Endothelial cell of umbilical vein (primary cell): Measurements from ENCODE around the gene CELA3A. TPM values are rescaled to one million over a fixed set of nuclear protein-coding genes. Genes with fewer than 3 reads are reported as not detected.
A peak's percentile ranks its signal among the peaks of the same experiment; 100 is the strongest.
"Not testable (repeated sequence)": the region's sequence is repeated elsewhere in the genome, so short reads cannot be mapped to it uniquely, and the experiment has no call there.

Experiments
- BruUV-seq: library from RNA; stranded (reverse); fragments of 400-500 nt; replicated peaks from 2 replicates; lab custom pipeline; 2021; lab: Mats Ljungman, UMichigan
- CTCF ChIA-PET: fragments of 300-600, 350-600 bp; sonication (Branson Sonifier 250); formaldehyde crosslinking; loops from one replicate; lab custom pipeline; 2021; ENCODE audit warnings: antibody characterized with exemption, inconsistent platforms; lab: Charles Lee
- POLR2A ChIA-PET: fragments of 300-600, 350-600 bp; sonication (Branson Sonifier 250); formaldehyde crosslinking; loops from one replicate; lab custom pipeline; 2021; ENCODE audit warnings: antibody characterized with exemption, inconsistent platforms; lab: Charles Lee
- DNase-seq: peaks from one replicate; pipeline ENCODE4 v3.0.0-alpha.2; 2011; ENCODE audit warnings: low read depth, low spot score
- FAIRE-seq: peaks from 2 replicates; lab custom pipeline; 2011; peaks lifted over from hg19 to GRCh38; lab: Jason Lieb, UNC
- H2AFZ ChIP-seq: 2 replicates; pipeline ENCODE4 v1.6.0; 2012; ENCODE audit warnings: low read depth, low read length, control low read depth, inconsistent platforms
- H3K27ac ChIP-seq: 2 replicates; pipeline ENCODE4 v1.5.1; 2011; ENCODE audit warnings: low read depth, mild to moderate bottlenecking, control low read depth, low read length, moderate library complexity; ENCODE audit not compliant: insufficient read depth
- H3K27me3 ChIP-seq, 2 experiments: 2 replicates each; pipeline versions ENCODE4 v1.6.0 to v1.6.1; 2011; ENCODE audit warnings: low read length in 2 of 2, mixed read lengths in 1 of 2; ENCODE audit not compliant: control insufficient read depth in 2 of 2, insufficient read depth in 2 of 2
- H3K36me3 ChIP-seq, 2 experiments: 2 replicates in 1 of 2; 3 replicates in 1 of 2; pipeline ENCODE4 v1.5.1; 2011; ENCODE audit warnings: low read length in 2 of 2, mild to moderate bottlenecking in 1 of 2, moderate library complexity in 1 of 2; ENCODE audit not compliant: control insufficient read depth in 2 of 2, insufficient read depth in 2 of 2; ENCODE audit errors: extremely low read depth in 1 of 2
- H3K4me1 ChIP-seq: 3 replicates; pipeline ENCODE4 v1.5.1; 2011; ENCODE audit warnings: mild to moderate bottlenecking, low read length; ENCODE audit not compliant: control insufficient read depth, insufficient read depth; ENCODE audit errors: extremely low read depth
- H3K4me2 ChIP-seq: 2 replicates; pipeline ENCODE4 v1.6.1; 2011; ENCODE audit warnings: low read length, control low read depth, mixed read lengths; ENCODE audit not compliant: insufficient read depth
- H3K4me3 ChIP-seq, 3 experiments: fragments of 200-600 bp in 1 of 3; sonication (generic), shearing (Covaris generic) in 1 of 3; replicated peaks in 1 of 3; 2 replicates each; pipeline ENCODE4 v1.5.1; 2011 to 2016; ENCODE audit warnings: control low read depth in 3 of 3, low read length in 3 of 3, mild to moderate bottlenecking in 2 of 3, inconsistent platforms in 1 of 3, low read depth in 1 of 3, moderate library complexity in 1 of 3; ENCODE audit not compliant: insufficient read depth in 1 of 3
- H3K79me2 ChIP-seq: 2 replicates; pipeline ENCODE4 v1.6.0; 2012; ENCODE audit warnings: low read length, inconsistent platforms; ENCODE audit not compliant: control insufficient read depth, insufficient read depth
- H3K9ac ChIP-seq: replicated peaks from 2 replicates; pipeline ENCODE3; 2011; ENCODE audit warnings: low read length, control low read depth; ENCODE audit not compliant: insufficient read depth; ENCODE audit errors: extremely low read depth
- H3K9me1 ChIP-seq: replicated peaks from 3 replicates; pipeline ENCODE4 v1.6.0; 2011; ENCODE audit warnings: mild to moderate bottlenecking, low read length; ENCODE audit not compliant: control insufficient read depth, insufficient read depth; ENCODE audit errors: extremely low read depth
- H3K9me3 ChIP-seq: replicated peaks from 2 replicates; pipeline ENCODE4 v1.5.1; 2012; ENCODE audit warnings: low read length, inconsistent platforms; ENCODE audit not compliant: control insufficient read depth, insufficient read depth
- H4K20me1 ChIP-seq: replicated peaks from 2 replicates; pipeline ENCODE3; 2011; ENCODE audit warnings: mild to moderate bottlenecking, low read length; ENCODE audit not compliant: control insufficient read depth, insufficient read depth; ENCODE audit errors: extremely low read depth
- dilution Hi-C: fragments of 300-500 bp; cut with MboI; formaldehyde crosslinking; loops from one replicate; pipeline ENCODE4 v1.15.0; 2019; ENCODE audit warnings: low sequenced_read_pairs; ENCODE audit not compliant: extremely low pct_ligation_motif_present
- intact Hi-C: fragments of 100-400 bp; cut with micrococcal nuclease; formaldehyde crosslinking; loops from one replicate; pipeline ENCODE4 v1.10.0; 2022
- polyA plus RNA-seq, 4 experiments: library from polyadenylated mRNA; depleted of rRNA in 3 of 4; stranded (reverse) in 3 of 4; unstranded in 1 of 4; fragments of >200 nt; gene quantifications; 2 replicates each; pipeline versions ENCODE4 v1.2.1 to v1.2.3, GENCODE V29; 2011 to 2012; ENCODE audit warnings: missing spikeins in 1 of 4
- total RNA-seq: library from RNA; stranded (reverse); gene quantifications from 2 replicates; pipeline ENCODE4 v1.2.3, GENCODE V29; 2021

Gene CELA3A
- total and polyA plus RNA-seq, 2 donors (not counting 3 experiments of a cell fraction or from before 2014, with no cell fraction given): not detected

DNA sequence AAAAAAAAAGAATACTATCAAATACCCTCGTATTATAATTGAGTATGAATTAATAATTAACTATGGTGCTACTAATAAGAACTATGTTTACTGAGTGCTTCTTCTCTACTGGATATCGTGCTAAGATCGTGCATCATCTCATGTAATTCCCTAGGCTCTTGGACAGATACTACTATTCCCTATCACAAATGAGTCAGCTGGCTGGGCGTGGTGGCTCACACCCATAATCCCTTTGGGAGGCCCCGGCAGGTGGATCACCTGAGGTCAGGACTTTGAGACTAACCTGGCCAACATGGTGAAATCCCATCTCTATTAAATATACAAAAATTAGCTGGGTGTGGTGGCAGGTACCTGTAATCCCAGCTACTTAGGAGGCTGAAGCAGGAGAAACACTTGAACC is 15.6 kb upstream of the CELA3A start:
- H3K4me1 ChIP-seq, H3K36me3 ChIP-seq, H4K20me1 ChIP-seq, CTCF ChIA-PET, FAIRE-seq, dilution Hi-C loops, H2AFZ ChIP-seq, H3K4me2 ChIP-seq, H3K79me2 ChIP-seq, BruUV-seq, POLR2A ChIA-PET, H3K27me3 ChIP-seq, H3K27ac ChIP-seq, H3K9me1 ChIP-seq, DNase-seq, H3K4me3 ChIP-seq, H3K9me3 ChIP-seq, H3K9ac ChIP-seq, intact Hi-C loops: not testable (repeated sequence)

DNA sequence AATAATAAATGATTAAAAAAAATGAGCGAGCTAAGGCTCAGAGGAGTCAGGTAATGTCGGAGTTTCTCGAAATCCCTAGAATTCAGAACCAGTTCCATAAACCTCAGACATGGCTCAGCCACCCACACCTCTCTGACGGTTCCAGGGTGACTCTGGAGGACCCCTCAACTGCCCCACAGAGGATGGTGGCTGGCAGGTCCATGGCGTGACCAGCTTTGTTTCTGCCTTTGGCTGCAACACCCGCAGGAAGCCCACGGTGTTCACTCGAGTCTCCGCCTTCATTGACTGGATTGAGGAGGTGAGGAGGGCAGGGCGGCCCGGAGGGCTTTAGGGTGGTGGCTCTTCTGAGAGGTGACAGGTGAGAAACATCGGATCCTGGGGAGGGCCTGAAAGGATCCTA is 15.1 kb upstream of the CELA3A start:
- POLR2A ChIA-PET, H3K27ac ChIP-seq, H3K9me3 ChIP-seq, intact Hi-C loops, H3K9ac ChIP-seq, H3K4me2 ChIP-seq, dilution Hi-C loops, FAIRE-seq, H3K9me1 ChIP-seq, H3K79me2 ChIP-seq, H2AFZ ChIP-seq, H3K27me3 ChIP-seq, H3K4me3 ChIP-seq, H4K20me1 ChIP-seq, H3K36me3 ChIP-seq, CTCF ChIA-PET, DNase-seq, H3K4me1 ChIP-seq, BruUV-seq: not testable (repeated sequence)

DNA sequence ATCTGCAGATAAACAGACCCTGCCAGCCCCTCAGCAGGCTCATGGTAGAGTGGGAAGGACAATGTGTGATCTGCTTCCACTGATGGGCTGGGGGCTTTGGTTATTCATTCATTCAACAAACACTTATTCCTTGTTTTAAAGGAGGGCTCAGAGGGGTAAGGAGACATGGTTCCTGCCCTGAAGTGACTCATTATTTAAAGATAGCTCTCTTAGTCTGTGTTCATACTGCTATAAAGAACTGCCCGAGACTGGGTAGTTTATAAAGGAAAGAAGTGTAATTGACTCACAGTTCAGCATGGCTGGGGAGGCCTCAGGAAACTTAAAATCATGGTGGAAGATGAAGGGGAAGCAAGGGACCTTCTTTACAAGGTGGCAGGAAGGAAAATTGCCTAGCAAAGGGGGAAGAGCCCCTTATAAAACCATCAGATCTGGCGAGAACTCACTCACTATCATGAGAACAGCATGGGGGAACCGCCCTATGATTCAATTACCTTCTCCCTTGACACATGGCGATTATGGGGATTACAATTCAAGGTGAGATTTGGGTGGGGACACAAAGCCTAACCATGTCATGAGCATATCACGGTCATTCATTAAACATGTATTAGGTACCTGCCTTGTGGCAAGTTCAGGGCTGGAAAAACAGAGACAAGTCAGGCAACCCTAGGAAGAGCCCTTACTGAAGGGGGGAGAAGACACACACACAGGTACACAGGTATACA is 11.6 kb upstream of the CELA3A start:
- POLR2A ChIA-PET, H3K79me2 ChIP-seq, DNase-seq, H3K4me2 ChIP-seq, H3K4me3 ChIP-seq, H3K9me1 ChIP-seq, intact Hi-C loops, H3K4me1 ChIP-seq, H3K27ac ChIP-seq, BruUV-seq, dilution Hi-C loops, H3K27me3 ChIP-seq, H3K9me3 ChIP-seq, H2AFZ ChIP-seq, H3K36me3 ChIP-seq, CTCF ChIA-PET, H4K20me1 ChIP-seq, H3K9ac ChIP-seq: not testable (repeated sequence)
- peak; percentile 64 for FAIRE-seq

DNA sequence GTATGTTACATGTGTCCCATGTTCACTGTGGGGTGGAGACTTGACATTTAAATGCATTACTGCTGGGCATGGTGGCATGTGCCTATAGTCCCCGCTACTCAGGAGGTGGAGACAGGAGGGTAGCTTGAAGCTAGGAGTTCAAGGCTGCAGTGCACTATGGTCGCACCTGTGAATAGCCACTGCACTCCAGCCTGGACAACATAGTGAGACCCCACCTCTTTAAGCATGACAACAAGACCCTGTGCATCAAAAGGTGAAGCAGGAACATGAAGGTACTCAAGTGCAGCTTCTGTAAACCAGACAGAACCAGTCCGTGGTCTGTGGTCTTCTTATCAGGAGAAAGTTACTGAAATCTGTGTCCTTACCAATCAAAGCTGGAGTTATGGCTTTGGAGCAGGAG is 9.3 kb upstream of the CELA3A start:
- H3K27ac ChIP-seq, H3K9me1 ChIP-seq, H4K20me1 ChIP-seq, H2AFZ ChIP-seq, H3K79me2 ChIP-seq, BruUV-seq, dilution Hi-C loops, H3K9ac ChIP-seq, H3K27me3 ChIP-seq, H3K4me3 ChIP-seq, POLR2A ChIA-PET, DNase-seq, FAIRE-seq, H3K4me2 ChIP-seq, H3K9me3 ChIP-seq, H3K36me3 ChIP-seq: not testable (repeated sequence)
- H3K4me1 ChIP-seq: peaks cover 10% of the 10 kb centered on the region
- CTCF ChIA-PET: interaction anchor here (0.6 to 0.9 kb wide), 2 partner anchors 23 to 33 kb away, joined by 3 to 5 read pairs; no protein-coding TSS in a partner anchor
- intact Hi-C loops: loop anchor here (1.0 kb wide), 1 partner anchor 24 kb away; no protein-coding TSS in a partner anchor
